ENCODE data around the gene RARS2.
"Not testable (repeated sequence)": the region's sequence is repeated elsewhere in the genome, so short reads cannot be mapped to it uniquely, and the experiment has no call there.

The RARS2 gene

GRCh38 chr6:87498048-87498447 lies 91.7 kb downstream of the RARS2 start:
- H3K4me2 ChIP-seq (ENCODE audit: low read depth, low read length, poor library complexity, severe bottlenecking) = no peak overlapping the region

DNA sequence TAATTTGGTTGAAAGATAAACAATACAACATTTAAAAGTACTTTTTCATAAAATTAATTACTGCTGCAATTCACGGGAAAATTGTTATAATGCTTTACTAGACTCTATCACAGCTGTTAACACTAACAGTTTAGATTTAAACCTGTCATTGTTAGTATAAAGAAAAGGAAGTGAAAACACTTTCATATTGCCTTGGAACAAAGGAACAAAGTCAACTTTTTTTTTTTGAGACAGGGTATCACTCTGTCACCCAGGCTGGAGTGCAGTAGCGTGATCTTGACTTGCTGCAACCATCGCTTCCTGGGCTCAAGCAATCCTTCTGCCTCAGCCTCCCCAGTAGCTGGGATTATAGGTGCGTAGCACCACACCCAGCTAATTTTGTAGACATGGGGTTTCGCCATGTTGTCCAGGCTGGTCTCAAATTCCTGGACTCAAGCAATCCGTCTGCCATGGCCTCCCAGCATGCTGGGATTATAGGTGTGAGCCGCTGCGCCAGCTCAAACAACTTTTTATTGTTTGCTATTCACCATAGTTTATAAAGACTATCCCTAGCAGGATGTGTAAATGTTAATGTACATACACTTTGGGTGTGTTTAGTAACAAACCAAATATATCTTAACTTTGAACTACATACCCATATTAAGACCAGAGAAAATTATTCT lies 94.9 kb downstream of the RARS2 start:
- H3K4me1 ChIP-seq (ENCODE audit: insufficient read depth, low read length, poor library complexity, severe bottlenecking) = no peaks in the 10 kb centered on the region
- H2AFZ ChIP-seq (ENCODE audit: low read length) = no peak overlapping the region
- H3K4me3 ChIP-seq (ENCODE audit: low read length, poor library complexity, severe bottlenecking) = no peak overlapping the region
- 0 out of 2 replicates have a peak, but pooled peaks cover 3% of the 10 kb centered on the region for H3K36me3 ChIP-seq (ENCODE audit: insufficient read depth, low read length)
- TF ChIP-seq, protein P1, sequence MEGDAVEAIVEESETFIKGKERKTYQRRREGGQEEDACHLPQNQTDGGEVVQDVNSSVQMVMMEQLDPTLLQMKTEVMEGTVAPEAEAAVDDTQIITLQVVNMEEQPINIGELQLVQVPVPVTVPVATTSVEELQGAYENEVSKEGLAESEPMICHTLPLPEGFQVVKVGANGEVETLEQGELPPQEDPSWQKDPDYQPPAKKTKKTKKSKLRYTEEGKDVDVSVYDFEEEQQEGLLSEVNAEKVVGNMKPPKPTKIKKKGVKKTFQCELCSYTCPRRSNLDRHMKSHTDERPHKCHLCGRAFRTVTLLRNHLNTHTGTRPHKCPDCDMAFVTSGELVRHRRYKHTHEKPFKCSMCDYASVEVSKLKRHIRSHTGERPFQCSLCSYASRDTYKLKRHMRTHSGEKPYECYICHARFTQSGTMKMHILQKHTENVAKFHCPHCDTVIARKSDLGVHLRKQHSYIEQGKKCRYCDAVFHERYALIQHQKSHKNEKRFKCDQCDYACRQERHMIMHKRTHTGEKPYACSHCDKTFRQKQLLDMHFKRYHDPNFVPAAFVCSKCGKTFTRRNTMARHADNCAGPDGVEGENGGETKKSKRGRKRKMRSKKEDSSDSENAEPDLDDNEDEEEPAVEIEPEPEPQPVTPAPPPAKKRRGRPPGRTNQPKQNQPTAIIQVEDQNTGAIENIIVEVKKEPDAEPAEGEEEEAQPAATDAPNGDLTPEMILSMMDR (conservative IDR thresholded peaks at IDR 0.05; ENCODE audit: low read length) = no peak
- no peak for TF ChIP-seq EZH2phosphoT487 (IDR thresholded peaks at IDR 0.05; ENCODE audit: borderline replicate concordance)
- H3K79me2 ChIP-seq (ENCODE audit: insufficient read depth, low read length) = no peaks in the 10 kb centered on the region
- H3K9me3 ChIP-seq (ENCODE audit: insufficient read depth, low read depth, low read length) = no peaks in the 10 kb centered on the region
- H3K9me2 ChIP-seq (replicated peaks; ENCODE audit: low read depth, low read length) = no peaks in the 10 kb centered on the region
- no peaks in the 10 kb centered on the region for H3K27me3 ChIP-seq (ENCODE audit: insufficient read depth, low read length, poor library complexity, severe bottlenecking)
- no peak overlapping the region for H3K9ac ChIP-seq (ENCODE audit: low read depth, low read length, poor library complexity, severe bottlenecking)
- H3F3A ChIP-seq (ENCODE audit: low read depth) = no peaks in the 10 kb centered on the region
- H3K4me2 ChIP-seq (ENCODE audit: low read depth, low read length, poor library complexity, severe bottlenecking) = no peak overlapping the region
- H4K20me1 ChIP-seq (ENCODE audit: insufficient read depth, low read length, poor library complexity, severe bottlenecking) = no peaks in the 10 kb centered on the region

More at GRCh38 chr6:87498048-87498447, 91.7 kb downstream of the RARS2 start:
- Histone ChIP-seq H3K4me1 (ENCODE audit: insufficient read depth, low read length, poor library complexity, severe bottlenecking) (no peaks in the 10 kb centered on the region), H3K27me3 (ENCODE audit: insufficient read depth, low read length, poor library complexity, severe bottlenecking) (no peaks in the 10 kb centered on the region), H3K36me3 (ENCODE audit: insufficient read depth, low read length) (peaks cover 18% of the 10 kb centered on the region; the same call in 1 of the 2 replicates), H3K4me3 (ENCODE audit: low read length, poor library complexity, severe bottlenecking) (no peak overlapping the region), H3K79me2 (ENCODE audit: insufficient read depth, low read length) (no peaks in the 10 kb centered on the region), H3K9ac (ENCODE audit: low read depth, low read length, poor library complexity, severe bottlenecking) (no peak overlapping the region), H3F3A (ENCODE audit: low read depth) (no peaks in the 10 kb centered on the region), H4K20me1 (ENCODE audit: insufficient read depth, low read length, poor library complexity, severe bottlenecking) (no peaks in the 10 kb centered on the region), H3K9me2 (replicated peaks; ENCODE audit: low read depth, low read length) (no peaks in the 10 kb centered on the region), H2AFZ (ENCODE audit: low read length) (no peak overlapping the region), H3K9me3 (ENCODE audit: insufficient read depth, low read depth, low read length) (no peaks in the 10 kb centered on the region)
- TF ChIP-seq EZH2phosphoT487 (IDR thresholded peaks at IDR 0.05; ENCODE audit: borderline replicate concordance) = no peak
- TF ChIP-seq, protein P1 (conservative IDR thresholded peaks at IDR 0.05; ENCODE audit: low read length) = no peak

- H3K9ac ChIP-seq (ENCODE audit: low read depth, low read length, poor library complexity, severe bottlenecking); H3K4me2 ChIP-seq (ENCODE audit: low read depth, low read length, poor library complexity, severe bottlenecking); H3K36me3 ChIP-seq (ENCODE audit: insufficient read depth, low read length); H4K20me1 ChIP-seq (ENCODE audit: insufficient read depth, low read length, poor library complexity, severe bottlenecking); H3F3A ChIP-seq (ENCODE audit: low read depth); H2AFZ ChIP-seq (ENCODE audit: low read length); H3K4me3 ChIP-seq (ENCODE audit: low read length, poor library complexity, severe bottlenecking); H3K9me3 ChIP-seq (ENCODE audit: insufficient read depth, low read depth, low read length); H3K79me2 ChIP-seq (ENCODE audit: insufficient read depth, low read length); H3K4me1 ChIP-seq (ENCODE audit: insufficient read depth, low read length, poor library complexity, severe bottlenecking); H3K27me3 ChIP-seq (ENCODE audit: insufficient read depth, low read length, poor library complexity, severe bottlenecking); H3K9me2 ChIP-seq (replicated peaks; ENCODE audit: low read depth, low read length): not testable (repeated sequence)
Observed at GRCh38 chr6:87489326-87489725, 100.5 kb downstream of the RARS2 start.

GRCh38 chr6:87487555-87487954 lies 102.2 kb downstream of the RARS2 start:
- Histone ChIP-seq H3K9me2 (replicated peaks; ENCODE audit: low read depth, low read length) (no peaks in the 10 kb centered on the region), H4K20me1 (ENCODE audit: insufficient read depth, low read length, poor library complexity, severe bottlenecking) (no peaks in the 10 kb centered on the region), H3K9me3 (ENCODE audit: insufficient read depth, low read depth, low read length) (no peaks in the 10 kb centered on the region), H3F3A (ENCODE audit: low read depth) (no peaks in the 10 kb centered on the region), H3K4me1 (ENCODE audit: insufficient read depth, low read length, poor library complexity, severe bottlenecking) (peaks cover 6% of the 10 kb centered on the region), H3K4me2 (ENCODE audit: low read depth, low read length, poor library complexity, severe bottlenecking) (no peak overlapping the region), H3K9ac (ENCODE audit: low read depth, low read length, poor library complexity, severe bottlenecking) (no peak overlapping the region), H3K79me2 (ENCODE audit: insufficient read depth, low read length) (no peaks in the 10 kb centered on the region), H2AFZ (ENCODE audit: low read length) (no peak overlapping the region), H3K4me3 (ENCODE audit: low read length, poor library complexity, severe bottlenecking) (no peak overlapping the region), H3K36me3 (ENCODE audit: insufficient read depth, low read length) (no peaks in the 10 kb centered on the region), H3K27me3 (ENCODE audit: insufficient read depth, low read length, poor library complexity, severe bottlenecking) (no peaks in the 10 kb centered on the region)
- TF ChIP-seq, protein P1 (conservative IDR thresholded peaks at IDR 0.05; ENCODE audit: low read length) = no peak
- no peak for TF ChIP-seq EZH2phosphoT487 (IDR thresholded peaks at IDR 0.05; ENCODE audit: borderline replicate concordance)
